GM18907 (cell line): ENCODE measurements around the gene TSPAN4.

Experiments used
- ATAC-seq: cut with Tn5 transposase; IDR thresholded peaks from one replicate; pipeline ENCODE4 v1.9.1; 2021; ENCODE audit warnings: mild to moderate bottlenecking, moderate library complexity; ENCODE audit not compliant: unreplicated experiment

TSPAN4 gene

DNA sequence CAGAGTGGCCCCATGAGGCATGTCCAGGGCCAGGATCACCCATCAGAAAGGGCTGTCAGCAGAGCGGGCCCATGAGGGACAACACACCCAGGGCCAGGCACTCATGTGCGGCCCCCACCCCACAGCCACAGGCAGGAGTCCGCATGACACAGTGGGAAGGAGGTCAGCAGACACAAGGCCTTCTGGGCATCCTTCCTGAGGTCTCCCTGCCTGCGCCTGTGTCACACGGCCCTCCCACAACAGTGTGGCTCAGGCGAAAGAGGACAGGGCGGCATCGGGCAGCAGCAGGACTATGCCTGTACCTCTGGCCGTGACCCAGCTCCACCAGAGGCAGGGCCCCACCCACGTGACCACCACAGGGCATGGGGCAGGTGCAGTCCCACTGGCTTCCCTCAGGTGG lies 40.9 kb downstream of the TSPAN4 start:
- ATAC-seq: no peak

GRCh38 chr11:884578-885070 lies 42.0 kb downstream of the TSPAN4 start:
- ATAC-seq: no peak

DNA sequence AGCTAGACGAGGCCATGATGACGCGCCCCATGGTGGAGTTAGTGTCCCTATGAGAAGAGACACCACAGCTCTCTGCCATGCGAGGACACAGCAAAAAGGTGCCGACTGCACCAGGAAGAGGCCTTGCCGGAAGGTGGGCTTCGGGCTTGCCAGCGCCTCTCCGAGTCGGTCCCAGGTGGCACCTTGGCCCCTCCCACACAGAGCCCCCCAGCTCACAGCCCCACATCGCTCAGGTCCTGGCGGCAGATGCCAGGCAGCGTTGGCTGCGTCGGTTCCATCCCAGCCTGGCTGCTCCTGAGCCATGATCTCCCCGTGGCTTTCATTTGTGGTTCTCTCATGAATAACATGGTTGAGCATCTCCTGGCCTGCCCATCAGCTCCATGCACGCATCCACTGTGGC lies 43.9 kb downstream of the TSPAN4 start:
- no peak for ATAC-seq

DNA sequence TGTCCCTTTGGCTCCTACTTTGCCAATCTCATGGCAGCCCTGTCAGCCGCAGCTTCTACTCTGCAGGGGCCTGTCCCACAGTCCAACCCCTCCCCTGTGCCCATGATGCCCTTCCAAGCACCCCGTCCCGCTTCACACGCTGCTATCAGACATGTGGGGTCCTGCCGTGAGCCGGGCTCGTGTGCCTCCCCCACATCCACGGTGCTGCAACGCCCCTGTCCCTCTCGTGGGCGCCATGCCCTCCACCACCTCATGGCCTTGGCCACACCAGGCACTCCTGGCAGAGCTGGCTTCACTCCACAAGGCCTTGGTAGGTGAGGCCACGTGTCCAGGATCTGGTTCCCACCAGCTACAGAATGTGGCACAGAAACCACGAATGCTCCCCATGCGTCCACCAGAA lies 44.9 kb downstream of the TSPAN4 start:
- no peak for ATAC-seq

- no peak for ATAC-seq
Observed at GRCh38 chr11:888310-889212, 45.9 kb downstream of the TSPAN4 start.

GRCh38 chr11:889257-889656 lies 46.6 kb downstream of the TSPAN4 start:
- ATAC-seq: no peak

DNA sequence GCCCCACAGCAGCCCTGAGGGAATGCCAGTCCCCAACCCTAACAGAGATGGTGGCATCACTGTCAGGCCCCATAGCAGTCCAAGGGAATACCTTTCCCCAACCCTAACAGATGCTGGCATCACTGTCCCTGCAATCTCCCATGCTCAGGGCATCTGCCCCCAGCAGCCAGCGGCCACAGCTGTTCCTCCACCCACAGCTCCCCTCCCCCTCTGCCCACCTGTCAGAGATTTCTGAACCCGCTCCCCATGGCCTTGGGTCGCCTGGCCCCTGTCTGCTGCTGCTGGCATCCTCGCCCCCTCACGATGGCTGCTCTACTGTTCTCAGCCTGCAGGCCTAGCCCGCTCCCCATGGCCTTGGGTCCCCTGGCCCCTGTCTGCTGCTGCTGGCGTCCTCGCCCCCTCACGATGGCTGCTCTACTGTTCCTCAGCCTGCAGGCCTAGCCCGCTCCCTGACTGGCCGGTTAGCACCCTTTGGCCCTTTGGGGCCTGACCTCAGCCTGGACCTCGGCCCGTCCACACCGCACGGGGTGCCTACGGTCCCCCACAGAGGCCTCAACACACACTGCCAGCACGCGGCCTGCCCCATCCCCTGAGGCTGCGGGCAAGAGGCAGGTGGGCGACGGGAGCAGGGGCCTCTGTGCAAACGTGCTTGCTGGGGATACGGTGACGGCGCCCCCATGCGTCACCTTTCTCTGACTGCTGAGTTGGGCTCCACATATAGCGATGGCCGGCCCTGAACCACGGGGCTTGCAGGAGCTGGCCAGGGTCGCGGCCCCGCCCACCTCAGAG lies 47.2 kb downstream of the TSPAN4 start:
- ATAC-seq: no peak

GRCh38 chr11:890794-891540 lies 48.3 kb downstream of the TSPAN4 start:
- no peak for ATAC-seq

- no peak for ATAC-seq
Observed at GRCh38 chr11:893008-893654, 50.5 kb downstream of the TSPAN4 start.

DNA sequence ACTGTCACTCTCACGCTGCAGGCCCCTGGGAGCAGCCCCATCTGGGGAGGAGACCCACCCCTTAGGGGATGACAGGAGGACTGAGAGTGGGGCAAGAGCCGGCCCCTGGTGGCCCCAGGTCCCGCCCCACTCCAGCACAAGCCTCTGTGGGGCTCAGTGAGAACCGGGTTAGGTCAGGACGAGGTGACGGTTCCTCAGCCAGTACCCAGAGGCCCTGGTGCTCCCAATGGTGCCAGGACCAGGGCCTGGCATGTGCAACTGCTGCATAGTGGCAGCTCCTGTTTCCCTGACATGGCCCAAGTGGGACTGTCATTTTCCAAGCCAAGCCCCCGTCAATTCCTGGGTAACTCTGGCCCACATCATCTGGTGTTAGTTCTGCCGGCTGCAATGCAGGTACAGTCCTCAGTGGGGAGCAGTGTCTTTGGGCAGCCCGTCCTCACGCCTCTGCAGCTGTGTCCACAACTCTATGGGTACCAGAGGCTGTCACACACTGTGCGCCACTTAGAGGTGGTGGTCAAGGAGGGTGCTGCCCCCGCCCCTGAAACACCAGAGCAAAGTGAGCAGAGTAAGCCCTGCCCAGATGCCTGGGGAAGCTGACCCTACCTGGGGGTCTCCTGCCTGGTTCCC lies 52.0 kb downstream of the TSPAN4 start:
- no peak for ATAC-seq

DNA sequence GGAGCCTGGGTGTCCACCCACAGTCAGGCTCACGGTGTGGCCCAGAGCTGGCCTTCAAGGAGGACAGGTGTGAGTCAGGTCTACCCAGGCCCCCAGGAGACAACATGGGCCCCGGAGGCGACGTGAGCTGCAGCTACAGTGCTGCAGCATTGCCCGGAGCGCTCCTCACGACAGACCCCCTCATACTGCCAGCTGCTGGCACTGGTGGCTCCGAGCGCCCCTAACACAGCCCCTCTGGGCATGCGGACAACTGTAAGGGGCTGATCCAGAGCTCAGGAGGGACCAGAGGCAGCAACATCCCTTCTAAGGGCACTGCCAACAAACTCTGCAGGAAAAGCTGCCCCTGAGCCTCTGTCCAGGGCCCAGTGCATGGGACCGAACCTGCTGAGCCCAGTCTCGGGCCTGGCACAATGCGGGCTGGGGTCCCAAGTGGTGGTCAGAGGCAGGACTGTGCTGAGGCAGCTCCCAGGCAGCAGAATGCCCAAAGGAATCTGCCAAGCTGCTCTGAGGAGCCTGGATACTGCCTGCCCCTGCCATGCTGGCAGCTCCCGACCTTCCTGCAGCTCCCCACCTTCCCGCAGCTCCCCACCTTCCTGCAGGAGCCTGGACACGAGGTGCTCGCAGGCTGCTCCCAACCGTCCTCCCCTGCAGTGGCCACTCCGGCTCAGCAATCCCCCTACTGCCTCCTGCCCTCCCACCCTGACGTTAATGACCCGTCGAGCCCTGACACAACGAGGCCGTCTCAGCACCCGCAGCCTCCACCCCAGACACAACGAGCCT lies 52.9 kb downstream of the TSPAN4 start:
- no peak for ATAC-seq

DNA sequence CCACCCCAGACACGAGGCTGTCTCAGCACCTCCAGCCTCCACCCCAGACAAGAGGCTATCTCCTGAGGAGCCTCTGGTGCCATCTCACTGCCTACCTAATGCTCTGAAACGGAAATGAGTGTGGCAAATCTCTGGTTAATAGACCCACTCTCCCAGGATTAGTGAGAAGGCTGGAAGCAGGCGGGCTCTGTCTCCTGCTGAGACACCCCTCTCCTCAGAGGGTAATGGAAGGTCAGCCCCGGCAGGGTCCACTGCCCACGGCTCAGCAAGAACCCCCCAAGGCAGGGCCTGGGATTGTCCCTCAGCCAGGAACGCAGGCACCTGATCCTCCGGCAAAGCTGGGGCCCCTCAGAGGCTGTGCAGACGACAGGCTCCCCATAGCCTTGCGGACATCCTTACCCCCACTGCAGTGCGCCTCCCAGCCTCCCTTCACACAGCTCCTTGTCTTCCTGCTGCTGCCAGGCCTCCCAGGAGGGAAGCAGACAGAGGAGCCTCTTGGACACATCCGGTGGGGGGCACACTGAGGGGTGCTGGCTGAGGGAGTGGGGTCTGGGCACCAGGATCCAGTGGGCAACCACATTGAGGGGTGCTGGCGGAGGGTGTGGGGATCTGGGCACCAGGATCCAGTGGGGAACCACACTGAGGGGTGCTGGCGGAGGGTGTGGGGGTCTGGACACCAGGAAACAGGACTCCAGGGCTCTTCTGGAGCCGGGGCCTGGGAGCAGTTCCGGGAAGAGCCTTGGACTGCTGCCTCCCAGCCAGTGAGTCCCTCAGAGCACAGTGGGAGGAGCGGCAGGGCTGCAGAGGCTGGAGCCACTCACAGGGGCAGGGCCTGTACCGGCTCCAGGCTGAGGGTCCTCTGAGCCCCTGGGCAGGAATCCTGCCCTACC lies 54.8 kb downstream of the TSPAN4 start:
- no peak for ATAC-seq

GRCh38 chr11:898143-898511 lies 55.5 kb downstream of the TSPAN4 start:
- ATAC-seq: no peak

GRCh38 chr11:898540-899190 lies 56.0 kb downstream of the TSPAN4 start:
- no peak for ATAC-seq

GRCh38 chr11:899724-900123 lies 57.1 kb downstream of the TSPAN4 start:
- ATAC-seq: no peak

- no peak for ATAC-seq
Observed at GRCh38 chr11:900545-900944, 57.9 kb downstream of the TSPAN4 start.

DNA sequence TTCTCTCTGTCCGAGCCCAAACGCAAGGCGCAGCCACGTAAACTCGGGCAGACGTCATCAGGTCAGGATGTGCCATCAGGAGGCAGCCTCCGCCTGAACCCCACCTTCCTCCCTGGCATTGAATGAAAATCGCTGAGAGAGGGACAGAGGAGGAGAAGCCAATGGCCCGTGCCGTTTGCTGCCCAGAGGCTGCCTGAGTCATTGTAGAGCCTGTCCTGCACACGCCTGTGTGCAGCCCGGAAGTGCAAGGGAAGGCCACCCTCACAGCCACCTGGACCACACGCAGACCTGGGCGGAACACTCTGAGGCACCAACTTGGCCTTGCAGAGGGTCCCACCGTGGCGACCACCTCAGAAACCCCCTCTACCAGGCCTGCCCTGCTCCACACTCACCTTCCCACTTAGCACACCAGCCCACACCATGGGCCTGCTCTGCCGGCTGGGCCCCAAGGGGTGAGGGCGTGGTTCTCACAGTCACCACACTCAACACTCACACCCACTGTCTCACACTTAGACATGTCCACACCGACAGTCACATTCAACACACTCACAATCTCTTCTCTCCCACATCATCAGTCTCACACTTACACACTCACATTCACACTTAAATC lies 58.9 kb downstream of the TSPAN4 start:
- ATAC-seq: no peak

GRCh38 chr11:904380-904779 lies 61.7 kb downstream of the TSPAN4 start:
- ATAC-seq: no peak
